B cell (primary cell): ENCODE measurements around the gene ITPR1. TPM values are rescaled to one million over a fixed set of nuclear protein-coding genes. Genes with fewer than 3 reads are reported as not detected.

Source experiments
- ATAC-seq: fragments of 200-7000 bp; cut with Tn5 transposase; one replicate; pipeline ENCODE4 v1.10.0; 2021; ENCODE audit warnings: low read depth, mild to moderate bottlenecking, moderate number of reproducible peaks, moderate library complexity
- CTCF ChIA-PET: fragments of 350-600 bp; sonication (Branson Sonifier 250); formaldehyde crosslinking; loops from one replicate; lab custom pipeline; 2021; ENCODE audit warnings: antibody characterized with exemption, inconsistent platforms; lab: Charles Lee
- POLR2A ChIA-PET: fragments of 350-600 bp; sonication (Branson Sonifier 250); formaldehyde crosslinking; loops from one replicate; lab custom pipeline; 2021; ENCODE audit warnings: antibody characterized with exemption; lab: Charles Lee
- DNase-seq: peaks from one replicate; pipeline ENCODE4 v3.0.0; 2013
- H2AFZ ChIP-seq: 2 replicates; pipeline ENCODE4 v1.6.1; 2012; ENCODE audit warnings: mild to moderate bottlenecking, low read depth, low read length; ENCODE audit not compliant: insufficient read depth, poor library complexity, severe bottlenecking
- H3K27ac ChIP-seq, 2 donors: 1 replicate in 1 of 2; 2 replicates in 1 of 2; pipeline ENCODE4 v1.5.1; 2012 to 2013; ENCODE audit warnings: low read length in 2 of 2, mild to moderate bottlenecking in 2 of 2, moderate library complexity in 1 of 2
- H3K27me3 ChIP-seq, 4 experiments: fragments of 200-600 bp in 1 of 4; sonication (generic) in 1 of 4; replicated peaks in 1 of 4; 1 replicate in 2 of 4; 2 replicates in 2 of 4; pipeline versions ENCODE4 v1.6.1 to v1.7.0; 2013 to 2016; ENCODE audit warnings: low read length in 3 of 4, mild to moderate bottlenecking in 2 of 4, mixed read lengths in 1 of 4, moderate library complexity in 1 of 4; ENCODE audit not compliant: insufficient read depth in 4 of 4, control insufficient read depth in 3 of 4; ENCODE audit errors: control extremely low read depth in 1 of 4
- H3K36me3 ChIP-seq, 2 experiments: replicated peaks in 1 of 2; 1 replicate in 1 of 2; 2 replicates in 1 of 2; pipeline versions ENCODE4 v1.6.1 to v1.7.1; 2013; ENCODE audit warnings: low read length in 1 of 2; ENCODE audit not compliant: insufficient read depth in 2 of 2, control insufficient read depth in 1 of 2; ENCODE audit errors: control extremely low read depth in 1 of 2, extremely low read depth in 1 of 2
- H3K4me1 ChIP-seq, 2 donors: fragments of 200-600 bp in 1 of 2; sonication (generic) in 1 of 2; 1 replicate in 1 of 2; 2 replicates in 1 of 2; pipeline versions ENCODE4 v1.5.1 to v1.6.1; 2013 to 2017; ENCODE audit warnings: low read length in 2 of 2; ENCODE audit not compliant: control insufficient read depth in 2 of 2, insufficient read depth in 2 of 2
- H3K4me2 ChIP-seq: replicated peaks from 2 replicates; pipeline ENCODE3; 2012; ENCODE audit warnings: mild to moderate bottlenecking, low read depth, low read length; ENCODE audit not compliant: poor library complexity, severe bottlenecking
- H3K4me3 ChIP-seq, 5 experiments: fragments of 200-600 bp in 1 of 5; sonication (generic) in 1 of 5; 1 replicate in 3 of 5; 2 replicates in 2 of 5; pipeline versions ENCODE4 v1.5.1 to v1.7.0; 2011 to 2016; ENCODE audit warnings: low read length in 4 of 5, mild to moderate bottlenecking in 4 of 5, low read depth in 2 of 5, control low read depth in 1 of 5, moderate library complexity in 1 of 5; ENCODE audit not compliant: insufficient read depth in 1 of 5; ENCODE audit errors: control extremely low read depth in 1 of 5, extremely low read depth in 1 of 5
- H3K79me2 ChIP-seq: fragments of 200-600 bp; sonication (generic); one replicate; pipeline ENCODE4 v1.6.0; 2016; ENCODE audit warnings: low read length; ENCODE audit not compliant: control insufficient read depth, insufficient read depth
- H3K9ac ChIP-seq: fragments of 200-600 bp; sonication (generic); 2 replicates; pipeline ENCODE4 v1.6.1; 2017; ENCODE audit warnings: mild to moderate bottlenecking, low read length, moderate library complexity
- H3K9me3 ChIP-seq, 3 donors: one replicate each; pipeline versions ENCODE4 v1.6.1 to v1.7.1; 2013; ENCODE audit warnings: low read length in 2 of 3; ENCODE audit not compliant: control insufficient read depth in 2 of 3, insufficient read depth in 1 of 3; ENCODE audit errors: control extremely low read depth in 1 of 3
- H4K20me1 ChIP-seq: 2 replicates; pipeline ENCODE4 v1.6.0; 2012; ENCODE audit warnings: mild to moderate bottlenecking, low read length; ENCODE audit not compliant: insufficient read depth, control insufficient read depth, poor library complexity, severe bottlenecking
- H3K27ac Mint-ChIP-seq: one replicate; pipeline ENCODE4 v1.8.0; 2021; ENCODE audit warnings: mixed read lengths
- H3K27me3 Mint-ChIP-seq: one replicate; pipeline ENCODE4 v1.8.0; 2021; ENCODE audit warnings: mixed read lengths
- H3K4me1 Mint-ChIP-seq: one replicate; pipeline ENCODE4 v1.8.0; 2021; ENCODE audit warnings: mixed read lengths
- H3K4me3 Mint-ChIP-seq: one replicate; pipeline ENCODE4 v1.8.0; 2021; ENCODE audit warnings: mixed read lengths
- H3K9me3 Mint-ChIP-seq: one replicate; pipeline ENCODE4 v1.8.0; 2022; ENCODE audit warnings: mixed read lengths; ENCODE audit not compliant: insufficient read depth
- EZH2 ChIP-seq: IDR thresholded peaks from 2 replicates; pipeline ENCODE4 v1.6.1; 2012; ENCODE audit warnings: borderline replicate concordance, low read depth, mild to moderate bottlenecking, moderate library complexity, low read length; ENCODE audit not compliant: insufficient read depth, poor library complexity, severe bottlenecking
- WGBS: methylation state at CpG from one replicate; pipeline ENCODE4 v1.1.5; 2013; ENCODE audit warnings: missing lambda C conversion rate; ENCODE audit not compliant: insufficient coverage; 5-methylcytosine and 5-hydroxymethylcytosine counted together
- intact Hi-C: fragments of 100-400 bp; cut with micrococcal nuclease; formaldehyde crosslinking; loops from one replicate; pipeline ENCODE4 v1.10.0; 2022
- polyA plus RNA-seq: library from polyadenylated mRNA; depleted of rRNA; stranded (reverse); fragments of >200 nt; gene quantifications from 2 replicates; pipeline ENCODE4 v1.2.3, GENCODE V29; 2012
- total RNA-seq, 2 donors: library from RNA; stranded (reverse); fragments of 120-200 nt in 1 of 2; gene quantifications; 1 replicate in 1 of 2; 2 replicates in 1 of 2; pipeline versions ENCODE4 v1.2.3 to v1.2.4, GENCODE V29; 2013 to 2022
- TF ChIP-seq, protein P1 (sequence below): fragments of 200-600 bp; IDR thresholded peaks from one replicate; pipeline ENCODE4 v1.8.0; 2022; ENCODE audit warnings: antibody characterized with exemption, mild to moderate bottlenecking

The ITPR1 gene
- total and polyA plus RNA-seq, 2 donors (not counting 1 experiment from before 2014, with no cell fraction given): 64.0 to 332 TPM

DNA sequence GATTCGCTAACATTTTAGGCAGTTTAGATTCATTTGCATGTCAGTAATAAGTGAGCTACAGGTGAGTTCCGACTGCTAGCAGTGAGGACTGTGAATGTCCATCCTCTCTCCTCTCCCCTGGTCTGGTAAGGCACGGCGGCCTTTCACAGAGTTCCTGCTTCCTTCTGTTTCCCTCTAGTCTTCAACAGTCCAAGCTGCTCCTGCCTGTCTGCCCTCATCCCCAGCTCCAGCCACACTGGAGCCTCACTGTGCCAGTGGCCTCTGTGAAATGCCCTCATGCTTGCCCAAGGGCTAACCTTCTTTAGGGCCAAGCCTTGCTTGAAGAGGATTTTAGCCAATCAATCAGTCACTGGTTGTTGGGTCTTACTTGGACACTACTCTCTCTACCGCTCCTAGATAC is 340.3 kb downstream of the ITPR1 start:
- no peak overlapping the region for H3K27ac ChIP-seq
- no peaks in the 10 kb centered on the region for H3K9me3 Mint-ChIP-seq
- H4K20me1 ChIP-seq: peaks cover 73% of the 10 kb centered on the region
- POLR2A ChIA-PET: no interaction called here
- CTCF ChIA-PET: interaction anchor here (1.4 to 2.7 kb wide), 3 partner anchors 151 to 225 kb away, joined by 3 to 9 read pairs (median 4); no protein-coding TSS in a partner anchor
- intact Hi-C loops: no loop called here
- H3K79me2 ChIP-seq: no peaks in the 10 kb centered on the region
- H3K27ac Mint-ChIP-seq: no peak overlapping the region
- TF ChIP-seq, protein P1, sequence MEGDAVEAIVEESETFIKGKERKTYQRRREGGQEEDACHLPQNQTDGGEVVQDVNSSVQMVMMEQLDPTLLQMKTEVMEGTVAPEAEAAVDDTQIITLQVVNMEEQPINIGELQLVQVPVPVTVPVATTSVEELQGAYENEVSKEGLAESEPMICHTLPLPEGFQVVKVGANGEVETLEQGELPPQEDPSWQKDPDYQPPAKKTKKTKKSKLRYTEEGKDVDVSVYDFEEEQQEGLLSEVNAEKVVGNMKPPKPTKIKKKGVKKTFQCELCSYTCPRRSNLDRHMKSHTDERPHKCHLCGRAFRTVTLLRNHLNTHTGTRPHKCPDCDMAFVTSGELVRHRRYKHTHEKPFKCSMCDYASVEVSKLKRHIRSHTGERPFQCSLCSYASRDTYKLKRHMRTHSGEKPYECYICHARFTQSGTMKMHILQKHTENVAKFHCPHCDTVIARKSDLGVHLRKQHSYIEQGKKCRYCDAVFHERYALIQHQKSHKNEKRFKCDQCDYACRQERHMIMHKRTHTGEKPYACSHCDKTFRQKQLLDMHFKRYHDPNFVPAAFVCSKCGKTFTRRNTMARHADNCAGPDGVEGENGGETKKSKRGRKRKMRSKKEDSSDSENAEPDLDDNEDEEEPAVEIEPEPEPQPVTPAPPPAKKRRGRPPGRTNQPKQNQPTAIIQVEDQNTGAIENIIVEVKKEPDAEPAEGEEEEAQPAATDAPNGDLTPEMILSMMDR: no peak
- TF ChIP-seq EZH2: no peak
- peaks cover 58% of the 10 kb centered on the region for H3K4me1 Mint-ChIP-seq
- H3K36me3 ChIP-seq: peaks cover 5 to 51% of the 10 kb centered on the region in 2 experiments
- no peak for ATAC-seq
- no peaks in the 10 kb centered on the region for H3K27me3 ChIP-seq
- H3K27me3 Mint-ChIP-seq: no peaks in the 10 kb centered on the region
- H3K4me3 Mint-ChIP-seq: no peak overlapping the region
- no peak overlapping the region for H3K4me2 ChIP-seq
- WGBS: 90% methylated on average over 3 of the region's 5 CpGs
- no peaks in the 10 kb centered on the region for H3K9me3 ChIP-seq
- H3K9ac ChIP-seq: no peak overlapping the region
- no peak for DNase-seq
- no peak overlapping the region for H2AFZ ChIP-seq
- no peak overlapping the region for H3K4me3 ChIP-seq
- H3K4me1 ChIP-seq: peaks cover 27 to 41% of the 10 kb centered on the region in 2 donors

DNA sequence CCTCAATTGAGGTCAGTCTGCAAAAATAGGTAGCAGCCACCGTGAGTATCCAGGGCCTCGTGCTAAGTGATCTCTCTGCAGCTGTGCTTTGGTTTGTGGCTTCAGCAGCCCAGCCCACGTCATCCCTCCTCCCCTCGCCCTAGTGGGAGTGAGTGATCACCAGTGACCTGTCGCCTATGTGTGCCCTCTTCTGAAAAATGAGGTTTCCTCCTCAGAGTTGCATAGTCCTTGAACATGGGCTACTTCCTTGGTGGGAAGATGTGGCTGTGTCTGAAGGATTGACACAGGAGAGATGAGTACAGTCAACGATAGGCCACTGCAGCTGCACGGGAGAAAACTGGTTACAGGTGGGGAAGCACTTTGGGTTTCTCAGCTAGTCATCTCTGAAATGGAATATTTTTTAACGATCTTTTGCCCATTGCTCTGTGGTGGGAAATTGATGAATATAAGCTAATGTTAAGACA is 341.3 kb downstream of the ITPR1 start:
- TF ChIP-seq, protein P1: no peak
- TF ChIP-seq EZH2: no peak
- Histone ChIP-seq H3K4me1 (peaks cover 20 to 36% of the 10 kb centered on the region in 2 donors), H3K79me2 (no peaks in the 10 kb centered on the region), H4K20me1 (peaks cover 65% of the 10 kb centered on the region), H3K9ac (no peak overlapping the region), H3K36me3 (peaks cover 0 to 50% of the 10 kb centered on the region in 2 experiments), H3K4me2 (no peak overlapping the region), H3K9me3 (no peaks in the 10 kb centered on the region), H3K27ac (no peak overlapping the region), H3K4me3 (no peak overlapping the region), H3K27me3 (no peaks in the 10 kb centered on the region), H2AFZ (no peak overlapping the region)
- ChIA-PET POLR2A (no interaction called here), CTCF (interaction anchor here (0.7 to 1.5 kb wide), 8 partner anchors 10 to 226 kb away, joined by 3 to 5 read pairs (median 4); partner anchors contain the start of gene BHLHE40)
- ATAC-seq (peak; percentile 53), DNase-seq (no peak)
- Mint-ChIP-seq H3K4me3 (no peak overlapping the region), H3K4me1 (peaks cover 58% of the 10 kb centered on the region), H3K27ac (peak overlapping the region; percentile 15), H3K9me3 (no peaks in the 10 kb centered on the region), H3K27me3 (no peaks in the 10 kb centered on the region)
- intact Hi-C loops: no loop called here
- 23% methylated on average over 6 of the region's 8 CpGs for WGBS
